Astrocyte (in vitro differentiated cells and primary cell): ENCODE measurements around the gene NCOA1.

ENCODE experiments used
- EZH2 ChIP-seq: IDR thresholded peaks from 2 replicates; pipeline ENCODE4 v1.6.1; 2012; ENCODE audit warnings: mild to moderate bottlenecking, low read length, inconsistent platforms; ENCODE audit not compliant: insufficient read depth
- TF ChIP-seq, protein P1 (sequence below): IDR thresholded peaks from 2 replicates; pipeline ENCODE4 v1.5.1; 2011; ENCODE audit warnings: low read depth, mild to moderate bottlenecking, inconsistent platforms, low read length, moderate library complexity; ENCODE audit not compliant: insufficient read depth

DNA sequence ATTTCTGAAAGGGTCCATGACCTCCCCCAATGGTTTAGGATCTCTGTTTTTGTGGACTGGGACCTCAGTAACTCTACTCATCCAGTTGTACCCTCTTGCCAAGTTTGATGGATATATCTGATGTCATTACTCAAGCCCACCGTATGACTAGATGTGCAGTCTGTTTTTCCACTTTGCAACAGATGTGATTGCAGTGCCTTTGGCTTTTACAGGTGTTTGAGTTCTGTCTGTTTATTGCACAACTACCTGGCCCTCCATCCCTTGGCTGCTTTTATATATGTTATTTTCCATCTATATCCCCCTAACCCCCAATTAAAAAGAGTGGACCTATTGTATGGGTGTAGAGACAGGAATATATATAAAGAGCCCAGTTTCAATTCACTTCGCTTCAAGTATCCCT lies 10.8 kb downstream of the NCOA1 start:
- no peak for TF ChIP-seq EZH2
- TF ChIP-seq, protein P1, sequence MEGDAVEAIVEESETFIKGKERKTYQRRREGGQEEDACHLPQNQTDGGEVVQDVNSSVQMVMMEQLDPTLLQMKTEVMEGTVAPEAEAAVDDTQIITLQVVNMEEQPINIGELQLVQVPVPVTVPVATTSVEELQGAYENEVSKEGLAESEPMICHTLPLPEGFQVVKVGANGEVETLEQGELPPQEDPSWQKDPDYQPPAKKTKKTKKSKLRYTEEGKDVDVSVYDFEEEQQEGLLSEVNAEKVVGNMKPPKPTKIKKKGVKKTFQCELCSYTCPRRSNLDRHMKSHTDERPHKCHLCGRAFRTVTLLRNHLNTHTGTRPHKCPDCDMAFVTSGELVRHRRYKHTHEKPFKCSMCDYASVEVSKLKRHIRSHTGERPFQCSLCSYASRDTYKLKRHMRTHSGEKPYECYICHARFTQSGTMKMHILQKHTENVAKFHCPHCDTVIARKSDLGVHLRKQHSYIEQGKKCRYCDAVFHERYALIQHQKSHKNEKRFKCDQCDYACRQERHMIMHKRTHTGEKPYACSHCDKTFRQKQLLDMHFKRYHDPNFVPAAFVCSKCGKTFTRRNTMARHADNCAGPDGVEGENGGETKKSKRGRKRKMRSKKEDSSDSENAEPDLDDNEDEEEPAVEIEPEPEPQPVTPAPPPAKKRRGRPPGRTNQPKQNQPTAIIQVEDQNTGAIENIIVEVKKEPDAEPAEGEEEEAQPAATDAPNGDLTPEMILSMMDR = no peak
